T-helper 9 cell (primary cell): ENCODE results near the gene MEGF6.

Source experiments
- DNase-seq: peaks from one replicate; pipeline ENCODE4 v3.0.0-alpha.2; 2020

MEGF6 gene

DNA sequence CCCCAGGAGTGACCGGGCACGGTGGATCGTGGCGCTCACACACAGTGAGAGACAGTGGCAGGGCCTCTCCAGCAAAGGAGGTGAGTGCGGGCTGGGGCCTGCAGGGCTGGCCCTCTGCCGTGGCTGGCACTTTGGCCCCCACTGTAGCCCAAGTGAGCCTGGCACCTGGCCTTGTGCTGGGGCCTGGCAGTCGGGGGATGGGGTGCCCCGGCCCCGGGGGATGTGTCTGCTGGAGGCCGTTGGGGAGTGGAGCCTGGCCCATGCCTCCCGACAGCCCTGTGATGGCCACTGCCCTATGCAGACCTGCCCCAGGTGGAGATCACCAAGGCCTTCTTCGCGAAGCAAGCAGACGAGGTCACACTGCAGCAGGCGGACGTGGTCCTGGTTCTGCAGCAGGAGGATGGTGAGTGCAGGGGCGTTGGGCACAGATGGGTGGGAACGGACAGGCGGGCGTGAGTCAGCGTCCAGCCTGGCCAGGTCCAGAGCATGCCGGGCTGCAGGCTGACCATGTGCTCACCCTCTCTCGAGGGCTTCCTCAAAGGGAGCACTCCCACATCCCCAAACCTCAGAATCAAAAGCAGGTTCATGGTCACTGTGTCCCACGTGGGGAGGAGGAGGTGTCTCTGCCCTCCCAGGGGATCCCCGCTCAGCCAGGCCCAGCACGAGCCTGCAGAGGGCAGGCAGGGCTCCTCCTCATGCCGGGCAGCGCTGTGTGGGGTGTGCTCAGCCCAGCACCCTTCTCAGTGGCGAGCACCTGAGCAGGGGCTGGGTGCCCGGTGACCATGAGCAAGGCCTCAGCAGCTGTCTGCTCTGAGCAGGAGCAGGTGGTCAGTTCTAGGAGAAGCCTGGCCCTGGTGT is 131.6 kb downstream of the MEGF6 start:
- no peak for DNase-seq

DNA sequence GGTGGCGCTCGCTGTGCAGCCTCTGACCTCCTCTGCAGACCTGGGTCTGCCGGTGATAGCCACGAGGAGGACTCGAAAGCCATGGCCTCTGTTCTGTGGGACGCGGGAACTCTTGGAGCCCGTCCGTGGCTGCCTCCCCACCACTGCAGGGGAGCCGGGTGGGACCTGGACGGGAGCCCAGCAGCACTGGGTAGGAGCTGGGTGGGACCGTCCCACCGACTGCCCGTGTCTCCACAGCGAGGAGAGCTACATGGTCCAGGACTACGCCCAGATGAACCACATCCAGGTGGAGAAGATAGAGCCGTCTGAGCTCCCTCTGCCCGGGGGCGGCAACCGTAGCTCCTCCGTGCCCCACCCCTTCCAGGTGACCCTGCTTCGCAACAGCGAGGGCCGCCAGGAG is 133.1 kb downstream of the MEGF6 start:
- no peak for DNase-seq

DNA sequence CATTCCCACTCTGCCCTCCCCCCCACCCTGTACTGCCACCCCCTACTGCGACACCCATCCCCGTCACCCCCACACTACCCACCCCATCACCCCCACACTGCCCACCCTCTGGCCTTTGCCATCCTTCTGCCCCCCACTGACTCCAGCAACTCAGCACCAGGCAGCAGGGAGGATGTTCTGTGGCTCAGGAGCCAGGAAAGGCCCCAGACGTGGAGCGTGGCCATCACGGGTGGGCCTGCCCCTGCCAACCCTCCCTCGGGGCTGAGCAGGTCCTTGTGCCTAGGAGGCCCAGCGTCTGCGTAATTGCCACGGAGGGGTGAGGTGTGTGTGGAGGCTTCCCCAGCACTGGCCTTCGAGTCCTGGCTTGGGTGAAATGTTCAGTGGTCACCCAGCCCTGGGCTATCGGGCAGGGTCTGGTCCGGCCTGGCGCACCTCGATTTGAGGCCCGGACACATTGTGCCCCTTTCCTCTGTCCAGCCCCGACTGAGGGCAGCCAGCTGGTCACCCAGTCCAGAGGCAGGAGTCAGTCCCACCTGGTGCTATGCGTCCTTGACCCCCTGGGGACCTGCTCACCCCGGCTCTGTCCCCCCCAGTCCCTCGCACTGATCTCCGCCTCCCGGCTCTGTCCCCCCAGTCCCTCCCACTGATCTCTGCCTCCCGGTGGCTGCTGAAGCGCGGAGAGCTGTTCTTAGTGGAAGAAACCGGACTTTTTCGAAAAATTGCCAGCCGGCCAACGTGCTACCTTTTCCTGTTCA is 133.9 kb downstream of the MEGF6 start:
- no peak for DNase-seq

DNA sequence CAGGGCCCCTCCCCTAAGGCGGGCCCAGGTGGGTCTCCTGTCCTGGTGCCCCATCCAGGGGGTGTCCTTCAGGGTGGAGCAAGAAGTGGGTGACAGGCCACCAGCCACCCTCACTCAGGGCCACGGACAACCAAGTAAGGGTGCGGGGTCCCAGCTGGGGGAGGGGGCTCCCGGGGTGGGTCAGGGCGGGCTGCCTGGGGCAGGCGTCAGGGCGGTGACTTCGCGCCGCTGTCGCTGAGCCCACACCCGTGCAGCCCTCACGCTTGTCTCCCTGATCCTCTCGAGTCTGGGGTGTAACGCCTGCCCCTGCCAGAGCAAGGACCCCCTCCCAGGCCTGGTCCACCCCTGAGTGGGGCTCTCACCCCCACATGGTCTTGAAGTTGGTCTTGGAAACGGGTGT is 134.6 kb downstream of the MEGF6 start:
- DNase-seq = no peak

DNA sequence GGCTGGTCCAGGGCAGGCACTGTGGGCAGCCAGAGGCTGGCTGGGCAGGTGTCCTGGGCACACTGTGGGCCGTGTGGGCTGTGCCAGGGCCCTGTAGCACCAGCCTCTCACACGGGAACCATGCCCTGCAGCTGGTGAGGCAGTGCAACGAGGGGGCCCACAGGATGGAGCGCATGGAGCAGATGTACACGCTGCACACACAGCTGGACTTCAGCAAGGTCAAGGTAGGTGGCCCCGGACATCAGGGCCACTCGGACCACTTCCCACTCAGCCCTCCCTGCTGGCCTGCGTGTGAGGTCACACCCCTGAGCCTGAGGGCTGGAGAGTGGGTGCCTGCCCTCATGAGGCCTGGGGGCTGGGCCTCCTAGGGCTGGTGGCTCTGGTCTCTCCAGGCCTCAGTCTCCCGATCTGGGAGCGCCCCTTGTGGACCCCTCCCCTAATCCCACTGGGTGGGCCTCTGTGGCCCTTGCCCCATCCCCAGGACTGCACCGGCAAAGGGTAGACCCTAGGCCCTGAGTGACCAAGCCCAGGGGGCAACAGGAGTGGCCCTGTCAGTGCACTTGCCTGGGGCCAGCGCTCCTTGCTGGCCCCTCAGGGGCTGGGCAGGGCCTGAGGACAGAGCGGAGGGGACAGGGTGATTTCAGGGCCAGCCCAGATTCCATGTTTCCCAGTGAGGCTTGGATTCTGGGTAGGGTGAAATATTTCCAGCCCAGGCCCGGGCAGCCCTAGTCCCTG is 135.3 kb downstream of the MEGF6 start:
- no peak for DNase-seq

DNA sequence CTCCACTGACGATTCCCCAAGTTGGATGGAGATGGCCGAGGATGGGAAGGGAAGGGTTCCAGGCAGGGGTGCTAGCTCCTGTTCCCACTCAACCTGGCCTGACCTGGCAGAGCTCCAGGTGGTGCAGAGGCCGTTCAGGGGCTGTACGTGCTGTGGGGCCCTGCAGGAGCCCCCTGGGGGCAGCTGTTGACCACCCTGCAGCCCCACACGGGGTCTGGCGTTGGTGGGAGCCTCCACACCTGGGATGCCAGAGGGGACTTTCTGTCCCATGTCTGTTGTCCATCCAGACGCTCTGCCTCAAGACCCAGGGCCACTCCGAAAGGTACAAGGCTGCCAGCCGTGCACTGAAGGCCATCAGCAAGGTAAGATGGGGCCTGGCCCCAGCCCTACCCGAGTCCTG is 136.9 kb downstream of the MEGF6 start:
- no peak for DNase-seq

DNA sequence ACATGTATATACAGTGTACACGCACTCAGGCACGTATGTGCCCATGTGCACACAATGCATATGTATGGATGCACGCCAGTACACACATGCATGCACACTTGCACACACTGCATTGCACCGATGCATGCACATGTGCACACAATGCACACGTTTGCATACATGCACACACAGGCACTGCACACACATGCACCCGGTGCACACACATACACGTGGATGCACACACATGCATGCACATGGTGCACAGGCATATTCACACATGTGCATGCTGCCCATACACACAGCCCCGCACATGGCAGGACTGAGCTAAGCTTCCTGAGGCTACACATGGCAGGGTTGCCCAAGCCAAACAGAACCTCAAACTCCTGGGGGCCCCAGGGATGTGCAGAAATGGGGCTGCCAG is 137.3 kb downstream of the MEGF6 start:
- DNase-seq = no peak

DNA sequence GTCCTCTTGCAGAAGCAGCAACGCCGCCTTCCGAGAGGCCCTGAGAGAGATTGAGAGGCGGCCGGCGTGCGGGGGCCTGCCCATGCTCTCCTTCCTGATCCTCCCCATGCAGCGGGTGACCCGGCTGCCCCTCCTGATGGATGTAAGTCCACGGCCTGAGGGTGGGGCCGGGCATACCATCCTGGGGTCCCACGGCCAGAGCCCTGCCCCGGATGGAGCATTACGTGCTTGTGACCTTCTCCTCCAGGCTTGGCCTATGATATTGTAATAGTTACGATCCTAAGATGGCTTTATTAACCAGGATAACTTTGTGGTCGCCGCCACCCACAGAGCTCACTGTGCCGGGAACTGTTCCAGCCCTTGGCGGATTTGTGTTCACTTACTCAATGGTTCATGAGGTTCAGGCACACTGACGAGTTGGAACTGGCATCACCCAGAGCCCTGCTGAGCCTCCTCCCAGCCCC is 137.9 kb downstream of the MEGF6 start:
- no peak for DNase-seq

DNA sequence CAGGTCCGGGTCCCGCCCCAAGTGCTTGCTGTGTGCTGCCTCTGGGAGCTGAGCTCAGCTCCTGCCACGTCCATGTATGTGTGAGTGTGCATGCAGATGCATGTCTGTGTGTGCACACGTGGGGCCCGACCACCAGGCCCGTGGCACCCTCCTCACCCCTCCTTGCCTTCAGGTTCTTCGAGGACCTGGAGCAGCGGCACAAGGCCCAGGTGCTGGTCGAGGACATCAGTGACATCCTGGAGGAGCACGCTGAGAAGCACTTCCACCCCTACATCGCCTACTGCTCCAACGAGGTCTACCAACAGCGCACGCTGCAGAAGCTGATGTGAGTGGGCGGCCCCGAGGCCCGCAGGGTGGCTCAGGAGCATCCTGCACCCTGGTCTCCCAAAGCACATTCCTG is 138.4 kb downstream of the MEGF6 start:
- no peak for DNase-seq

DNA sequence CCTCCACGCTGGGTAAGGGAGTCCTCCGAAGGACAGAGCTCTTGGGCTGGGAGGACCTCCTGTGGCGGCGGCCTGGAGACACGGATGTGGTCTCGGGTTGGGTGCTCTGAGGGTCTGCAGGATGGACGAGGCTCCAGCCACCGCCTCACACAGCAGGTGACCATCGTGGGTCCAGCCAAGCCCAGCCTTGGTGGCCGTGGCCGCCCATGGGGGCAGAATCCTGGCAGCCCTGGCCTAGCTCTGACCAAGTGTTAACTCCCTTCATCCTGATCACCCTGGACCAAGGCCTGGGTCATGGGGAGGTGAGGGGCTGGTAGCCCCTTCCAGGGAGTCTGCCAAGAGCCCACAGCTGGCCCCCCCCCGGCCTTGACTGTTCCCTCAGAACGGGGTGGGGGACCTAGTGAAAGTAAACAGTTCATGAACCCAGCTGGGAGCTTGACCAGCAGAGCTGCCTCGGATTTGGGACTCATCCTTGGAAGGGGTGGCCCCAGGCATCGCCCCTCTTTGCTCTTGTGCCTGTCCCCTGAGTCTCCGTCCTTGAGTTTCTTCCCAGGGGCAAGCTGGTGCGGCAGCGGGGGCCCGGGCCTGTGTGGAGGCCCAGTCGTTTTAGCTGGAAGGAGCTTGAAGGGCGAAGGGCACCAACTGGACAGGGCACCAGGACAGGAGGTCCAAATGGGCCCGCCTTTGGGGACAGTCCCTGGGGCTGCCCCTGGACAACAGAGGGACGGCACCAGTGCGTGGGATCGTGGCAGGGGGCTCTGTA is 139.0 kb downstream of the MEGF6 start:
- no peak for DNase-seq

DNA sequence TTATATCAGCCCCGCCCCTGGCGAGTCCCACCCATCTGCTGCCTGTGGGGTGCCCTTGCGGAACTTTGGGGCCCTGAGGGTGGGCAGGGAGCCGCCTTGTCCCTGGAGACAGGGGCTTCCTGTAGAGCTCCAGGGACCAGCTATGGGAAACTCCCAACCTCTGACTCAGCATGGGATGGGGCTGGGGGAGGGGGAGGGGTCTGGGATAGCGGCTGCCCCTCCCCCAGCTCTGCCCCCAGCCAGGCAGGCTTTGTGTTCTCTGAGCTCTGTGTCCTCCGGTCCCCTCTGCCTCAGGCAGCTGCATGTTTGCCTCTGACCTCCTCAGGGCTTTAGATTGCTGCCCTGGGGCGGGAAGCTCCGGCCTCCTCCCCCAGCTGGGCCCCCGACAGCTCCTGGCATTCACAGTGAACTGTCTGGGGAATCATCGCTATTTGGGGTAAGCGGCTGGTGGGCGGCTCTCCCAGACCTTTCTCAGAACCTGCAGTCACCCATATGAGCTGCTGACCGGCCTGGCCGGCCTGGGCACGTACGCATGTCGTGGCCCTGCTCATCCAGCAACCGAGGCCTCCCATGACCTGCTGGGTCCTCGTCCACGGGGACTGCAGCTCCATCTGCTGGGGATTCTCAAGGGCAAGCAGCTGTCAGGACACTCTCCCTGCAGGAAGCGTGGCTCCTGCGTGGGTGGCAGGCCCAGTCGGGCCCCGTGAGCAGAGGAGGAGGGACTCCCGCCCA is 139.8 kb downstream of the MEGF6 start:
- no peak for DNase-seq

DNA sequence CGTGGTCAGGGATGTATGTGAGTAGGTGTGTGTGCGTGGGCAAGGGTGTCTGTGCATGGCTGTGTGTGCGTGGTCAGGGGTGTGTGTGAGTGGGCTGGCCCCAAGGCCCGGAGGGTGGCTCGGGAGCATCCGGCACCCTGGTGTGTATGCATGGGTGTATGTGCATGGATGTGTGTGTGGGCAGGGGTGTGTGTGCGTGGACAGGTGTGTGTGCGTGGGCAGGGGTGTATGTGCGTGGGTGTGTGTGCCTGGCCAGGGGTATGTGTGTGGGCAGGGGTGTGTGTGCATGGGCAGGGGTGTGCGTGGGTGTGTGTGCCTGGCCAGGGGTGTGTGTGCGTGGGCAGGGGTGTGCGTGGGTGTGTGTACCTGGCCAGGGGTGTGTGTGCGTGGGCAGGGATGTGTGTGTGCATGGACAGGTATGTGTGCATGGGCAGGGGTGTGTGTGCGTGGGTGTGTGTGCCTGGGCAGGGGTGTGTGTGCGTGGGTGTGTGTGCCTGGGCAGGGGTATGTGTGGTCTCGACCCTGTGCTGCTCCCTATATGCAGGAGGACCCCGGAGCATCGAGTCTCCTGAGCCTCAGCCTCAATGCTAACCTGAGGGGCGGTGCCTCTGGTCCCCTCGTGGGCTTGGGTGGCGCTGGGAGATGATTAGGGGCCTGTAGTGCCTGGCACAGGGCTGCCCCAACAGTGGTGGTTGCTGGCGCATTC is 140.5 kb downstream of the MEGF6 start:
- no peak for DNase-seq

DNA sequence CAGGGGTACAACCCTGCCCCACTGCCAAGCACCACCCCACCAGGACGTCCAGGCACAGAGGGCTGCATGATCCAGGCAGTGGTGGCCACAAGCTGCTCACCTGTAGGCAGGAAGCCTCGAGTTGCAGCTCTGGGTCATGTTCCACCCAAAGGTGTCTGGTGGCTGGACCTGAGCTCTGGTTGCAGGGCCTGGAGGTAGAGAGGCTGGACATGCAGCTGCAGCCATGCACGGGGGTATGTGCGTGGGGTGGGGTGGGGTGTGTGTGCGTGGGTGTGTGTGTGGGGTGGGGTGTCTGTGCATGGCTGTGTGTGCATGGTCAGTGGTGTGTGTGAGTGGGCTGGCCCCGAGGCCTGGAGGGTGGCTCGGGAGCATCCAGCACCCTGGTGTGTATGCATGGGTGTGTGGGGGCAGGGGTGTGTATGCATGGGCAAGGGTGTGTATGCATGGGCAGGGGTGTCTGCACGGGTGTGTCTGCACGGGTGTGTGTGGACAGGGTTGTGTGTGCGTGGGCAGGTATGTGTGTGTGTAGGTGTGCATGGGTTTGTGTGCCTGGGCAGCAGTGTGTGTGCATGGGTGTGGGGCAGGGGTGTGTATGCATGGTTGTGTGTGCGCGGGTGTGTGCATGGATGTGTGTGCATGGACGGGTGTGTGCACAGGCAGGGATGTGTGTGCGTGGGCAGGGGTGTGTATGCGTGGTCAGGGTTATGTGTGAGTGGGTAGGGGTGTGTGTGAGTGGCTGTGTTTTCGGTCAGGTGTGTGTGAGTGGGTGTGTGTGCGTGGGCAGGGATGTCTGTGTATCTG is 141.3 kb downstream of the MEGF6 start:
- DNase-seq = no peak

DNA sequence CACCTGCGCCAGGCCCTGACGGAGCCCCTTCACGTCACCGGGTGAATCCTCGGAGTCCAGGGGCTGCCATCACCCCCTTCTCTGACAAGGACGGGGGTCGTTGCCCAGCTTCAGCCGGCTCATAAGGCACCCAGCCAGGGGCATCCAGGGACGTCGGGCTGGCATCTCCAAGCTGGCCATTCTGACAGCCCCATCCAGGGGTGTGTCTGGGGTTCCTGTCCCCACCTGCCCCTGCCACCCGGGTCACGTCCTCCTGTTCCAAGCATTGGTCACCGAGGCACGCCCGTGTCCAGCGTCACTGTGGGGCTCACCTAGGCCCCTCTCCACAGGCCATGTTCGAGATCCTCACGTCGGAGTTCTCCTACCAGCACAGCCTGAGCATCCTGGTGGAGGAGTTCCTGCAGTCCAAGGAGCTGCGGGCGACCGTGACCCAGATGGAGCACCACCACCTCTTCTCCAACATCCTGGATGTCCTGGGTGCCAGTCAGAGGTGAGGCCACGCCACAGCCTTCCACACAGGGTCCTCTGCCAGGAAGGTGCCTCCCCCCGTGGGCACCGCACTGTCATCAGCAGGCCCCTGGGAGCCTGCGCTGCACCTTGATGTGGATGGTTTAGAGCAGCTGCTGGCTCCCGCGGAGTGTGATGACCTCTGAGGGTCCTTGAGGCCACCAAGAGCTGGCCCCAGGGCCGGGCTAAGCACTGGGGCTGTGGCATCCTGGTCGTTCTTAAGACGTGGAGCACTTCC is 142.0 kb downstream of the MEGF6 start:
- no peak for DNase-seq

DNA sequence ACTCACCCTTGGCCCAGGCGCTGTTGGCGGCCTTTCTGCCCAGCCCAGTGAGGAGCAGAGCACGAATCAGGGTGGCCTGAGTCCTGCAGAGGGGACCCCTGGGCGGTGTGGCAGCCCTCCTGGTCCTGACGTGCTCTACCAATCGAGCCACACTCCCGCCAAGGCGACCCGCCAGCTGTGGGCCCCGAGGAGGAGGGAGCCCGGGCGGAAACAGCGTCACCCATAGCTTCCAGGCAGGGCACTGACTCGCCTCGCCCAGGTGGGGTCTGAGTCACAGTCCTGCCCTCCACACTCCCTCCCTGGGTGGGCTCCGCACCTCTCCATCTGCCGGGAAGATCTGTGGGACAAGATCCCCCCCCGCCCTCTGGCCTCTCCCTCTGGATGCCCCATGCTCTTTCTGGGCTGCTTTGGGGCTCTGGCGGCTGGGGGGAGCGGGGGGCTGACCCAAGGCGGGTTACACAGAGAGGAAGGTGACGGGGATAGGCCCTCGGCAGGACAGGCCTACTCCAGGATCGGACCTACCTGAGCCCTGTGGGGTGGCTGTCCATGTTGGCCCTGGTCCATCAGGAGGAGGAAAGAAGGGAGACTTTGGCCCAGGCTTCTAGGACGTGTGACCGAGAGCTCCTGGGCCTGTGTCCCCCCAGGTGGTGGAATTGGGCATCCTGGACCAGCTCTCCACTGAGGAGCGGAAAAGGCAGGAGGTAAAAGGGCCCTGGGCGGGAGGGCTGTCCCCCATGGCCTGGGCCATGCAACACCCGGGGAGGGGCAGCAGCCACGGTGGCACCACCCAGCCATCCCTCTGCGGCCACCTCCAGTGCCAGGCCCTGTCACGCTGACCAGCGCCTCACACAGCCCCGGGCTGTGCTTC is 142.8 kb downstream of the MEGF6 start:
- DNase-seq = no peak

DNA sequence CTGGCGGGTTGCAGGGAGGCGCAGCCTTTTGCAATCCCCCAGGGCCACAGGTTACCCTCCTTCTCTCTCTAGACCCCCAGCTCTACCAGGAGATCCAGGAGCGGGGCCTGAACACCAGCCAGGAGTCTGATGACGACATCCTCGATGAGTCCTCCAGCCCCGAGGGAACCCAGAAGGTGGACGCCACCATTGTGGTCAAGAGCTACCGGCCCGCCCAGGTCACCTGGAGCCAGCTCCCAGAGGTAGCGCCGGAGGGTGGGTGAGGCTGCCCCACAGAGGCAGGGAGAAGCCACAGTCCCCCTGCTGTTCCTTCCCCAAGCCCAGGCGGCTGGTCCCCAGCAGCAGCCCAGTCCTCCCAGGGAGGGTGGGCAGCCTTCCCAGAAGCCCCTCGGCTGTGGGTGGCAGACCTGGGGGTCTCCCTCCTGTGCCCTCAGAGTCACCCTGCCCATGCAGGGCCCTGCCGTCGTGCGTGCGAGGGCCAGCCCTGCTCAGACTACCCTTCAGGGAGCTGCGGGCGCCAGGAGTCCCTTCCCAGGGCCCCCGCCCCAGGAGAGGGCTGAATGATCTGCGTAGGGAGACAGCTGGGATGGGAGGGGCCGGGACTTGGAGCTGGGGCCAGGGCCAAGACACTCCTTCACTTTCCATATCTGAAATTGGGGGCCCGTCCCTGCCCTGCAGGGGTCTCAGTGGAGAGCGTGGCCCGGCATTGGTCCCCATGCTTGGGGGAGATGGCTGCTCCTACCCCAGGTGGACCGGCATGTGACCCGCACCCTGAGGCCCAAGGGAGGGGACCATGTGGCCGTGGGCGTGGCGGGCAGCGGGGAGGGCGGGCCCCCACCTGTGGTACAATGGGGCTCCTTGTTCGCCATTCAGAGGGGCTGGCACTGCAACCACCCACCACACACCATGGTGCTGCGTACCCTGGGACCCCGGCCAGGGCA is 143.9 kb downstream of the MEGF6 start:
- DNase-seq = no peak

DNA sequence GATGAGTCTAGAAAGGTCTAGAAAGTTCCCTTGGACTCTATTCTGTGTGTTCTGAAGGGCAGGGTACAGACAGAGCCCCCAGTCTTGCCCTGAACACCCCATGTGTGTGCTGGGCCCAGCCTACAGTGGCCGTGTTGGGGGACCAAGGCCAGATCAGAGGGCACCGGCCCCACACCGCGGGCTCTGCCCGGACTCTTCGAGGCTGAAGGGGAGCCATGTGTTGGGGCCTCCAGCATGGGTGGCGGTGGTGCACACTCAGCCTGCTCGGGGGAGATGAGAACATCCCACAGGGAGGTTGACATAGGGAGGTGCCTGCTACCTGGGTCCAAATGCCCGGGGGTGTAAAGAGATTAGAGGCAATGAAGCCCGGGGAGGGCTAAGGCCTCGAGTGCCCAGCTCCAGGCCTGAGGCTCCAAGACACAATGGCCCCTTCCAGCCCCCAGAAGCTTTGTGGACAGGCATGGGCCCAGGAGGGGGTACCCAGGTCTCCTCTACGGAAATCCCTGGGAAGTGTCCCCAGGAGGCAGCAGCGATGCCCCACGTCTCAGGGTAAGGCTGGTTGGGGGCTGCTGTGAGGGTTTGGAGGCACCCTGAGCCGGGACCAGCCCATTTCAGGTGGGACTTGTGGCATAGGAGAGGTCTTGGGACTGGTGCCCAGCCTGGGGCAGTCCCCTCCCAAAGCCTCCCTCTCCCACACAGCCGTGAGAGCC is 144.8 kb downstream of the MEGF6 start:
- no peak for DNase-seq
